ENCODE measurements around the gene SLC6A8.
"Not testable (repeated sequence)": the region's sequence is repeated elsewhere in the genome, so short reads cannot be mapped to it uniquely, and the experiment has no call there.

The SLC6A8 gene

DNA sequence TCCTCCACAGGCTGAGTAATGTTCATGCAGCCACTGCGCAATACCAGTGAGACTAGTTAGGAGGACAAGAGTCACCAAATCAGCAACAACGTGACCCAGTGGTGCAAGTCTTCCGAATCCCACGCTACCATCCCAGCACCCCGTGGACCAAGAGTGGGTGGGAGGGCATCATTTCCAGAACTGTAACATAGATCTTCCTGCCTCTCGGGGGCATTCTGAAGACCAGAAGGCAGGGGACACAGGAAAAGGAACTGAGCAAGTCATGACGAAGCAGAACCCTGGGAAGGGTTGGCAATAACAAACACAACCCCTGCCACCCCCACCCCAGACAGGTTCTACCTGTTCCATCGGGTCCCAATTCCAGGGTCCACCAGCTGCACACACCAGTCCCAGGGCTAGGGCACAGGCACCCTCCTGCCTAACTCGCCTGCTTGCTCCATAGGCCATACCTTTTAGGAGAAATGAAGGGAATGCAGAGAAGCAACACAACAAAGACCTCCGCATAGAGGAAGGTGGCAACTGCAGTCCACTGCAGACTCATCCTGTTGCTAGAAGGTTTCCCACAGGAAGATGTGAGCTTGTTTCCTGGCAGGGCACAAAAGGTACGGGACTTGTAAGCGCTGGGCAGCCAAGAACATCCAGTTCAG is 35.1 kb downstream of the SLC6A8 start:
- H3K9me3 Mint-ChIP-seq = no peaks in the 10 kb centered on the region
- peak overlapping the region; percentile 87 for H3K4me3 Mint-ChIP-seq
- peak overlapping the region; percentile 81 for H3K27ac Mint-ChIP-seq
- DNase-seq = no peak
- peaks cover 16% of the 10 kb centered on the region for H3K36me3 Mint-ChIP-seq (ENCODE audit: low read depth)
- no peak for ATAC-seq
- H3K4me1 Mint-ChIP-seq = peaks cover 28% of the 10 kb centered on the region
- no peaks in the 10 kb centered on the region for H3K27me3 Mint-ChIP-seq

DNA sequence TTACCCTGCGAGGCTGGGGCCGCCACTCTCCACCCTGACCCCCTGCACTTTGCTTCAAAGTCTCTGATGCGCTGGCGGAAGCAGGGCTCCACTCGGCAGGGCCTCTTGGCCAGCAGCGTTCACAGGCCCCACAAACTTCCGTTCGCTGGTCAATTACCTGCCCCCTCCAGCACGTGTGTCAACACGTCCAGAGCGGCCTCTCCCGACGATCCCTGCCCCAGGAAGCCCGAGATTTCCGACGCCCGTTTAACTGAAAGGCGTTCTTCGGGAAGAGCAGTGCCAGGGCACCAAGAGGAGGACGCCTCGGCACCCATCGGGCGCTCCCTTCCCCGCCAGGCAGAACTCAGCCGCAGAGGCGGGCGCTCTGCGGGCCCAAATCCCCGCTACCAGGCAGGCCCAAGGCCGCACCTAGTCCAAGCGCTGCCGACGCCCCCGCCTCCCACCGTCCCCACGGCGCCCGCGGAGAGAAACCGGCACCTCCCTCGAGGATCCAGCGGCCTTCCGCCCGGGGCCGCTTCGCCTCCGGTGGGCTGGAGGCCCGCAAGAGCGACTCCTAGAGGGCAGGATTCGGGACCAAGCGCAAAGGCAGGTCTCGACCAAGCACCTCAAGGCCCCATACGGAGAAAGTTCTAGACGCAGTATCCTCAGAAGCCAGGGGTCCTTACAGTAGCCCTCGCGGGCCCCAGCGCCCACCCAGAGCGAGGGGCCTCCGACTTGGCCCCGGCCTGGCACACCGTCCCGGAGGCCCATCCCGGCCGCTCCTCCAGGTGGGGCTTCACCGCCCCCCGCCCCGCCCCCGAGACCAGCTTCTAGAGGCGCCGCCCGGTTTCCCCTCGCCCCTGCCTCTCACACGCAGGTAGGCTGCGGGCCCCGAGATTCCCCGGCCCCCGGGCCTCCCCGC is 35.9 kb downstream of the SLC6A8 start:
- Mint-ChIP-seq H3K27ac (peak overlapping the region; percentile 81), H3K9me3 (no peaks in the 10 kb centered on the region), H3K27me3 (no peaks in the 10 kb centered on the region), H3K4me1 (peaks cover 27% of the 10 kb centered on the region), H3K4me3 (peak overlapping the region; percentile 87), H3K36me3 (ENCODE audit: low read depth) (peaks cover 14% of the 10 kb centered on the region)
- ATAC-seq = peak; percentile 37
- DNase-seq = peak; percentile 51

DNA sequence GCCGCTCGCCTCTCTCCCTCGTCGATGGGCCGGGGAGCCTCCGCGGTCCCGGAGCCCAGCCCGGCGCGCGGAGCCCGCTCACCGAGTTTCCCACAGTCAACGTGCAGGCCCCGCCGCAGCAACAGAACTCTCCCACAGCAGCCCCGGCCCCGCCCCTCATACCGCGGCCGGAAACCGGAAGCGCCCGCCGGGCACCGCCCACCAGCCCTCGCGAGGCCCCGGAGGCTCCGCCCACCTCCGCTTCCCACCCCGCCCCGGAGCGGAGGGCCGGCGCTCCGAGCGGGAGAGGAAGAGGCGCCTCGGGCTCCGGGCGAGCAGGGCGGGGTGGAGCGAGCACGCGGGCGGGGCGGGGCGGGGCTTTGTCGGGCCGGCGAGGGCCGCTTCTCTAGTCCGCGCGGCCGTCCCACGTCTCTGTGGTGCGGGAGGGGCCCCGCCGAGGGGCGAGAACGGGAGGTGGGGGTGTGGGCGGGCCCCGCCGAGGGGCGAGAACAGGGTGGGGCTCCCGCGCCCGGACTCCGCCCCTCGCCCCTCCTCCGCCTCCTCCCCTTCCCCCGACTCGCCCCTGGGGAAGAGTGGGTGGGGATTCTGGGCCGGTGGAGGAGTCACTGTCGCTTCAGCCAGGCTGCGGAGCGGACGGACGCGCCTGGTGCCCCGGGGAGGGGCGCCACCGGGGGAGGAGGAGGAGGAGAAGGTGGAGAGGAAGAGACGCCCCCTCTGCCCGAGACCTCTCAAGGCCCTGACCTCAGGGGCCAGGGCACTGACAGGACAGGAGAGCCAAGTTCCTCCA is 36.7 kb downstream of the SLC6A8 start, which contains the start of the genes ABCD1 and BCAP31:
Gene ABCD1 (plus strand): TSS at position 605 of the 787 bp plus-strand sequence. CDS start 411 bp downstream, outside the sequence.
Gene BCAP31 (minus strand): TSS at position 136 of the 787 bp plus-strand sequence. CDS start 1,143 bp downstream, outside the sequence.
- H3K4me1 Mint-ChIP-seq = peaks cover 25% of the 10 kb centered on the region
- H3K9me3 Mint-ChIP-seq = no peaks in the 10 kb centered on the region
- peak within 1 kb of the TSS; percentile 87 for H3K4me3 Mint-ChIP-seq
- ATAC-seq (peak; percentile 74), DNase-seq (peak; percentile 89)
- peak within 1 kb of the TSS; percentile 81 for H3K27ac Mint-ChIP-seq
- peaks cover 11% of the 10 kb centered on the region for H3K36me3 Mint-ChIP-seq (ENCODE audit: low read depth)
- H3K27me3 Mint-ChIP-seq = no peaks in the 10 kb centered on the region

DNA sequence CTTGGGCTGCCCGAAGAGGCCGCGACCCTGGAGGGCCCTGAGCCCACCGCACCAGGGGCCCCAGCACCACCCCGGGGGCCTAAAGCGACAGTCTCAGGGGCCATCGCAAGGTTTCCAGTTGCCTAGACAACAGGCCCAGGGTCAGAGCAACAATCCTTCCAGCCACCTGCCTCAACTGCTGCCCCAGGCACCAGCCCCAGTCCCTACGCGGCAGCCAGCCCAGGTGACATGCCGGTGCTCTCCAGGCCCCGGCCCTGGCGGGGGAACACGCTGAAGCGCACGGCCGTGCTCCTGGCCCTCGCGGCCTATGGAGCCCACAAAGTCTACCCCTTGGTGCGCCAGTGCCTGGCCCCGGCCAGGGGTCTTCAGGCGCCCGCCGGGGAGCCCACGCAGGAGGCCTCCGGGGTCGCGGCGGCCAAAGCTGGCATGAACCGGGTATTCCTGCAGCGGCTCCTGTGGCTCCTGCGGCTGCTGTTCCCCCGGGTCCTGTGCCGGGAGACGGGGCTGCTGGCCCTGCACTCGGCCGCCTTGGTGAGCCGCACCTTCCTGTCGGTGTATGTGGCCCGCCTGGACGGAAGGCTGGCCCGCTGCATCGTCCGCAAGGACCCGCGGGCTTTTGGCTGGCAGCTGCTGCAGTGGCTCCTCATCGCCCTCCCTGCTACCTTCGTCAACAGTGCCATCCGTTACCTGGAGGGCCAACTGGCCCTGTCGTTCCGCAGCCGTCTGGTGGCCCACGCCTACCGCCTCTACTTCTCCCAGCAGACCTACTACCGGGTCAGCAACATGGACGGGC is 37.5 kb downstream of the SLC6A8 start:
- no peaks in the 10 kb centered on the region for H3K27me3 Mint-ChIP-seq
- no peaks in the 10 kb centered on the region for H3K9me3 Mint-ChIP-seq
- H3K4me1 Mint-ChIP-seq = peaks cover 25% of the 10 kb centered on the region
- no peak for DNase-seq
- peak; percentile 2 for ATAC-seq
- peak overlapping the region; percentile 58 for H3K4me3 Mint-ChIP-seq
- H3K36me3 Mint-ChIP-seq (ENCODE audit: low read depth) = peaks cover 11% of the 10 kb centered on the region
- no peak overlapping the region for H3K27ac Mint-ChIP-seq

DNA sequence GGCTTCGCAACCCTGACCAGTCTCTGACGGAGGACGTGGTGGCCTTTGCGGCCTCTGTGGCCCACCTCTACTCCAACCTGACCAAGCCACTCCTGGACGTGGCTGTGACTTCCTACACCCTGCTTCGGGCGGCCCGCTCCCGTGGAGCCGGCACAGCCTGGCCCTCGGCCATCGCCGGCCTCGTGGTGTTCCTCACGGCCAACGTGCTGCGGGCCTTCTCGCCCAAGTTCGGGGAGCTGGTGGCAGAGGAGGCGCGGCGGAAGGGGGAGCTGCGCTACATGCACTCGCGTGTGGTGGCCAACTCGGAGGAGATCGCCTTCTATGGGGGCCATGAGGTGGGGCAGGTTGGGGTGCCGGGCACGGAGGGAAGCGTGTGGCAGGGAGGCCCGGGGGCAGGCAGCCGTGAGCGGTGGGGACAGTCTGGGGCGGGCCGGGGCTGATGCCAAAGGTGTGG is 38.1 kb downstream of the SLC6A8 start:
- Mint-ChIP-seq H3K4me3 (peak overlapping the region; percentile 46), H3K27me3 (no peaks in the 10 kb centered on the region), H3K4me1 (peaks cover 25% of the 10 kb centered on the region), H3K27ac (no peak overlapping the region), H3K9me3 (no peaks in the 10 kb centered on the region), H3K36me3 (ENCODE audit: low read depth) (peaks cover 7% of the 10 kb centered on the region)
- ATAC-seq (no peak), DNase-seq (no peak)

DNA sequence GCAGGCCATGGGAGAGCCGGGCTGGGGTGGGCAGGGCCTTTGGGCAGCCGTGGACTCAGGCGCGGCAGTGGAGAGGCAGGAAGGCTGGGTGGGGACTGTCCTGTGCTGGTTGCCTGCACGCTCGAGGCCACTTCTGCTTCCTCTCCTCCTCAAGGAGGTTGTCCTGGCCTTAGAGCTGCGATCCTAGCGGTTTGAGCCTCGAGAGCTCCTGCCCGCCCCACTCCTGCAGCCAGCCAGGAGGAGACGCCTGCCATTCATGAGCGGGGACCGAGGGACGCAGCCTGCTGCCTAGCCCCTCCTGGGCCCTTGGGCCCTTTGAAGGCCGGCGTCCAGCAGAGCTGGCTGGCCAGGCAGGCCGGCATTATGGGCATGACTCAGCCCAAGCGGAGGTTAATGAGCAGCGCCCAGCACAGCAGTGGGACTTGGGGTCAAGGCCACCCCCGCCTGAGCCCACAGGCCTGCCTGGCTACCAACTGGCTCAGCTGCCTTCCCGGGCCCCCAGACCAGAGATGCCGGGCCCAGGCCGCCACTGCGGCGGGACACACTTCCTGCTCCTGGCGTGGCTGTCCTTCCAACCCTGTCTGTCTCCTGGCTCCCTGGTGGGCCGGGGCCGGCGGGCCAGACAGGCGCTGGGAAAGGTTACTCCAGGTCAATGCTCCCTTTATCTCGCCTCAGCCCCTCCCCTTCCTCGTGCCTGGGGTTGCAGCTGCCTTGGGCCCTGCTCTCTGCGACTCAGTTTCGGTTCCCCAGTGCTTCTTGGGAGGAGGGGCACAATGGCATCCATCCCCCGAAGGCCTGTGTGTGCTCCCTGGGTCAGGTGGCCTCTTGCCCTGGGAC is 38.8 kb downstream of the SLC6A8 start:
- Mint-ChIP-seq H3K36me3 (ENCODE audit: low read depth) (peaks cover 10% of the 10 kb centered on the region), H3K9me3 (no peaks in the 10 kb centered on the region), H3K4me3 (peak overlapping the region; percentile 38), H3K27me3 (no peaks in the 10 kb centered on the region), H3K27ac (peak overlapping the region; percentile 42), H3K4me1 (peaks cover 31% of the 10 kb centered on the region)
- ATAC-seq (no peak), DNase-seq (peak; percentile 40)

DNA sequence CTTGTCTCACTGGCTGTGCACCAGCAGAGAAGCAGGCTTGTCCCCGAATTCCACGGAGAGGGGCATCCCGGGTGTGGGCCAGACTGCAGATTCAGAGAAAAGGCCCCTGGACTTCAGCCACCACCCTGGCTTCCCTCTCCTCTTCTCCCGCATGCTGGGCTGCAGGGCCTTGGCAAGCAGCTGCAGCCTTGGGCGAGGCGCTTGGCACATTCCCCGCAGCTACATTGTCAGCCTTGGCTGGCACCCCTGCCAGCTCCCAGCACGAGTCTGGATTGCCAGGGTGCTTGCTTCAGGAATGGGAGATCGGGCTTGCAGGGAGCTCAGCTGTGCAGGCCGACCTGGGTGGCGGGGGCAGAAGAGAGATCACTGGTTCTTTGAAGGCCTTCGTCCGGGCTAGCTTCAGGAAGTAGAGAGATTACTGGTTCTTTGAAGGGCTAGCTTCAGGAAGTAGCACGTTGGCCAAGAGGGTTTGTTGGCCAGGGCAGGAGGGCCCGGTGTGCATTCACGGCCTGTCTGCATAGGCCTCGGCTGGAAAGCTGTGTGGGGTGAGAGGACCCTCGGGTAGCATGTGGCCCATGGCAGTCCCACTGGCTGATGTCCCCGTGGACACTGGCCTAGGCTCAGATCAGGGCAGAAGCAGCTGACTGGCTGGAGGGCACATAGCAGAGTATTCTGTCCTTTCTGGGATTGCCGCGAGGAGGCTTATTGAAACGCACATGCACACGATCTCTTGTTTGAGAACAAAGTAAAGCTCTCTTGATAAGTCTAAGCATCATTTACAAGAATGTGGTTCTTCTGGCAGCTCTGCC is 39.6 kb downstream of the SLC6A8 start:
- peak overlapping the region; percentile 38 for H3K4me3 Mint-ChIP-seq
- ATAC-seq = no peak
- no peak for DNase-seq
- peaks cover 31% of the 10 kb centered on the region for H3K4me1 Mint-ChIP-seq
- H3K9me3 Mint-ChIP-seq = no peaks in the 10 kb centered on the region
- peaks cover 12% of the 10 kb centered on the region for H3K36me3 Mint-ChIP-seq (ENCODE audit: low read depth)
- H3K27ac Mint-ChIP-seq = peak overlapping the region; percentile 42
- H3K27me3 Mint-ChIP-seq = no peaks in the 10 kb centered on the region

DNA sequence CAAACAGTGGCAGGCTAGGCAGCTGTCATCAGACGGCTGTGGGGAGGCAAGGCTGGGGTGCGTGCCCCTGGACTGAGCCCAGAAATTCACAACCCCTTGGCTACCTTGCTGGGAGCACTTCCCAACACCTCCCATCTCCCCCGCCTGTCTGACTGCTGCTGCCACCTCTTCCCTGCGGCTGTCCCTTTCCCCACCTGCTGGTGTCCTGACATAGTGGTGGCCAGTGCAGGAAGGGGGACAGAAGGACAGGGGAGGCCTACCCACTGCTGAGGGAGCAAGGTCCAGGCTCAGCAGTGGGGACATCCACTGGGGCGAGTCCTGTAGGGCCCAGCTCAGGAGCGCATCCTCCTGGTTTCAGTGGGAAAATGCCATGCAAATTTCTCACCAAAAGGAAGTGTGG is 40.4 kb downstream of the SLC6A8 start:
- ATAC-seq = no peak
- no peak overlapping the region for H3K27ac Mint-ChIP-seq

DNA sequence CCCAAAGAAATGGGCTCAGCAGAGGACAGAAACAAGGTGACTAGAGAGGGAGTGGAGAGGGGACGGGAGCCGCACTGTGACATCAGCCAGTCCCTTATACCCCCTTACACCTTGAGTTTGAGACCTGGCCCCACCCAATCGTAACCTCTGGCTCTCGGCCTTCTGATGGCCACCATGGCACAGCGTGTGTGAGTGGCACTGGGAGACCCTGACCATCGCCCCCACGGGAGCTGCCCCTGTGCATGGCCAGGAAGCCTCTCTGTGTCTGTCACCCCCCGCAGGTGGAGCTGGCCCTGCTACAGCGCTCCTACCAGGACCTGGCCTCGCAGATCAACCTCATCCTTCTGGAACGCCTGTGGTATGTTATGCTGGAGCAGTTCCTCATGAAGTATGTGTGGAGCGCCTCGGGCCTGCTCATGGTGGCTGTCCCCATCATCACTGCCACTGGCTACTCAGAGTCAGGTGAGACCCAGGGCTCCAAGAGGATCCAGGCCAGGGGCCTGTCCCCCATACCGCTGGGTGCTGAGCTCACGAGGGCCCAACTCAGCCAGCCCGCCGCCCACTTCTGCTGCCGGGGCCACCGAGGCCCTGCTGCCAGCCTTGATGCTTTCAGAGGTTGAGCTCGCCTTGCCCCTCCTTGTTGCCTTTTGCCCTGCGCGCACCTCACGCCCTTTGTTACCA is 41.4 kb downstream of the SLC6A8 start:
- H3K4me1 Mint-ChIP-seq = peaks cover 26% of the 10 kb centered on the region
- no peak overlapping the region for H3K27ac Mint-ChIP-seq
- H3K4me3 Mint-ChIP-seq = no peak overlapping the region
- ATAC-seq (no peak), DNase-seq (no peak)
- no peaks in the 10 kb centered on the region for H3K9me3 Mint-ChIP-seq
- no peaks in the 10 kb centered on the region for H3K27me3 Mint-ChIP-seq
- H3K36me3 Mint-ChIP-seq (ENCODE audit: low read depth) = peaks cover 10% of the 10 kb centered on the region

More for the DNA sequence above, 40.4 kb downstream of the SLC6A8 start:
- no peak for DNase-seq
- Mint-ChIP-seq H3K36me3 (ENCODE audit: low read depth) (peaks cover 10% of the 10 kb centered on the region), H3K4me3 (no peak overlapping the region), H3K27me3 (no peaks in the 10 kb centered on the region), H3K4me1 (peaks cover 26% of the 10 kb centered on the region), H3K9me3 (no peaks in the 10 kb centered on the region)

DNA sequence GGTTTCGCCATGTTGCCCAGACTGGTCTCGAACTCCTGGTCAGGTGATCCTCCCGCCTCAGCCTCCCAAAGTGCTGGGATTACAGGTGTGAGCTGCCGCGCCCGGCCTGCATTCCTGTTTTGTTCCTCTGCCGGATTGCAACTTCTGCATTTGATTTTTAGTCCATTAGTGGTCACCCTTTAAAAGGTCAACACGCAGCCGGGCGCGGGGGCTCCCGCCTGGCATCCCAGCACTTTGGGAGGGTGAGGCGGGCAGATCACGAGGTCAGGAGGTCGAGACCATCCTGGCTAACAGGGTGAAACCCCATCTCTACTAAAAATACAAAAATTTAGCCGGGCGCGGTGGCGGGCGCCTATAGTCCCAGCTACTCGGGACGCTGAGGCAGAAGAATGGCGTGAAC is 42.4 kb downstream of the SLC6A8 start:
- not testable (repeated sequence) for H3K4me3 Mint-ChIP-seq
- H3K4me1 Mint-ChIP-seq = peaks cover 31% of the 10 kb centered on the region

DNA sequence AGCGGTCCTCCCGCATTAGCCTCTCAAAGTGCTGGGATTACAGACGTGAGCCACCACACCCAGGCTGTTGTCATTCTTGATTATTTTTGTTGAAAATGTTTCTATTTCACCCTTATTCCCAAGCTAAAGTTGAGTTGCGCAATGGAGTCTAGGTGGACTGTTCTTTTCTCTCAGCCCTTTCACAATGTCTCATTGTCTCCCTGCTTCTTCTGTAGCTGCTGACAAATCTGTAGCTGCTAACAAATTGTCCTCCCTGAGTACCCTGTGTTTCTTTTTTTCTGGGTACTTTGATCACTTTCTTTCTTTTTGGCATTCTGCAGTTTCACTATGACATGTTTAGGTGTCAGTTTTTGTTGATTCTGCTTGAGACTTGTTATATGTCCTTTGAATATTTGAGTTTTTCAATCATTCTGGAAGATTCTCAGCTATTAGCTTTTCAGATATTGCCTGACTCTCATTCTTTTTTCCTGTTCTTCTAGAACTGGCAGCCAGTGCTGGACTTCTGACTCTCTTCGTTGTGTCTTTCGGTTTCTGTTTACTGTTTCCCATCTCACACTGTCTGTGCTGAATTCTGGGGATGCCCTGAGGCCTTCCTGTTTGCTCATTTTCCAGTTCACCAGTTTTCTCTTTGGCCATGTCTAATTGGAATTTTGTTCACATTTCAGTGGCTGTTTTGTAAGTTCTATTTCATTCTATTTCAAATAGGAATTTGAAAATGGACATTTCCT is 43.6 kb downstream of the SLC6A8 start:
- peak overlapping the region; percentile 40 for H3K27ac Mint-ChIP-seq
- no peak overlapping the region for H3K4me3 Mint-ChIP-seq
- peaks cover 10% of the 10 kb centered on the region for H3K36me3 Mint-ChIP-seq (ENCODE audit: low read depth)

More for the DNA sequence above, 42.4 kb downstream of the SLC6A8 start:
- not testable (repeated sequence) for H3K27ac Mint-ChIP-seq; H3K27me3 Mint-ChIP-seq; H3K9me3 Mint-ChIP-seq; H3K36me3 Mint-ChIP-seq (ENCODE audit: low read depth); DNase-seq; ATAC-seq

More for the DNA sequence above, 43.6 kb downstream of the SLC6A8 start:
- peaks cover 34% of the 10 kb centered on the region for H3K4me1 Mint-ChIP-seq
- no peaks in the 10 kb centered on the region for H3K27me3 Mint-ChIP-seq
- H3K9me3 Mint-ChIP-seq = no peaks in the 10 kb centered on the region
- DNase-seq = no peak
- ATAC-seq = no peak
